ENCODE measurements around the gene CD300LB.

The CD300LB gene

GRCh38 chr17:74542166-74542565 lies 10.9 kb upstream of the CD300LB start:
- Mint-ChIP-seq H3K27me3 (peaks cover 22% of the 10 kb centered on the region), H3K4me1 (no peaks in the 10 kb centered on the region), H3K4me3 (no peak overlapping the region), H3K9me3 (no peaks in the 10 kb centered on the region), H3K27ac (no peak overlapping the region)
- no peak for DNase-seq
- ATAC-seq = no peak

GRCh38 chr17:74541176-74542111 lies 10.2 kb upstream of the CD300LB start:
- H3K9me3 Mint-ChIP-seq = no peaks in the 10 kb centered on the region

GRCh38 chr17:74539281-74539820 lies 8.1 kb upstream of the CD300LB start:
- no peak for DNase-seq
- Mint-ChIP-seq H3K9me3 (no peaks in the 10 kb centered on the region), H3K27me3 (peaks cover 34% of the 10 kb centered on the region), H3K4me1 (no peaks in the 10 kb centered on the region), H3K4me3 (no peak overlapping the region), H3K27ac (peak overlapping the region in 1 of 2 donors; percentile 11)
- ATAC-seq = no peak

More at GRCh38 chr17:74541176-74542111, 10.2 kb upstream of the CD300LB start:
- no peak overlapping the region for H3K27ac Mint-ChIP-seq
- H3K27me3 Mint-ChIP-seq = peaks cover 29% of the 10 kb centered on the region
- no peaks in the 10 kb centered on the region for H3K4me1 Mint-ChIP-seq
- no peak overlapping the region for H3K4me3 Mint-ChIP-seq
- DNase-seq (no peak), ATAC-seq (no peak)

GRCh38 chr17:74536890-74537289 lies 5.6 kb upstream of the CD300LB start:
- Mint-ChIP-seq H3K27ac (no peak overlapping the region), H3K4me3 (no peak overlapping the region), H3K9me3 (no peaks in the 10 kb centered on the region), H3K27me3 (peaks cover 50% of the 10 kb centered on the region), H3K4me1 (peaks cover 13% of the 10 kb centered on the region)
- no peak for DNase-seq
- no peak for ATAC-seq

- H3K27ac Mint-ChIP-seq = no peak overlapping the region
- peak overlapping the region in 1 of 2 donors; percentile 1 for H3K4me3 Mint-ChIP-seq
- H3K9me3 Mint-ChIP-seq = no peaks in the 10 kb centered on the region
- DNase-seq (peak in 1 of 2 donors; percentile 9), ATAC-seq (peak; percentile 35)
- H3K4me1 Mint-ChIP-seq = peaks cover 13% of the 10 kb centered on the region
- H3K27me3 Mint-ChIP-seq = peaks cover 38% of the 10 kb centered on the region
Observed at GRCh38 chr17:74532115-74532514, 840 bp upstream of the CD300LB start.

GRCh38 chr17:74530831-74531150 lies 484 bp downstream of the CD300LB start:
- H3K4me1 Mint-ChIP-seq = peaks cover 13% of the 10 kb centered on the region
- H3K27me3 Mint-ChIP-seq = peaks cover 36% of the 10 kb centered on the region
- no peak overlapping the region for H3K4me3 Mint-ChIP-seq
- DNase-seq = peak in 1 of 2 donors; percentile 4
- H3K27ac Mint-ChIP-seq = no peak overlapping the region
- H3K9me3 Mint-ChIP-seq = no peaks in the 10 kb centered on the region
- ATAC-seq = no peak

GRCh38 chr17:74529243-74529642 lies 2.0 kb downstream of the CD300LB start:
- H3K9me3 Mint-ChIP-seq = no peaks in the 10 kb centered on the region
- no peak for DNase-seq
- H3K4me3 Mint-ChIP-seq = no peak overlapping the region
- no peak overlapping the region for H3K27ac Mint-ChIP-seq
- H3K27me3 Mint-ChIP-seq = peaks cover 51% of the 10 kb centered on the region
- H3K4me1 Mint-ChIP-seq = peaks cover 13% of the 10 kb centered on the region
- ATAC-seq = no peak

- peak; percentile 58 for ATAC-seq
- H3K4me1 Mint-ChIP-seq = peaks cover 13% of the 10 kb centered on the region
- no peak overlapping the region for H3K27ac Mint-ChIP-seq
- DNase-seq = peak in 1 of 2 donors; percentile 7
- H3K9me3 Mint-ChIP-seq = no peaks in the 10 kb centered on the region
- peaks cover 51% of the 10 kb centered on the region for H3K27me3 Mint-ChIP-seq
- H3K4me3 Mint-ChIP-seq = no peak overlapping the region
Observed at GRCh38 chr17:74528491-74529199, 2.6 kb downstream of the CD300LB start.

GRCh38 chr17:74527756-74528155 lies 3.5 kb downstream of the CD300LB start:
- no peak for ATAC-seq
- Mint-ChIP-seq H3K4me3 (no peak overlapping the region), H3K4me1 (peaks cover 8% of the 10 kb centered on the region), H3K27me3 (peaks cover 46% of the 10 kb centered on the region), H3K27ac (no peak overlapping the region), H3K9me3 (peaks cover 4 to 8% of the 10 kb centered on the region in 2 donors)
- no peak for DNase-seq

GRCh38 chr17:74527081-74527480 lies 4.2 kb downstream of the CD300LB start:
- ATAC-seq (no peak), DNase-seq (peak in 1 of 2 donors; percentile 7)
- peaks cover 6% of the 10 kb centered on the region for H3K4me1 Mint-ChIP-seq
- H3K9me3 Mint-ChIP-seq = peaks cover 4 to 9% of the 10 kb centered on the region in 2 donors
- H3K27ac Mint-ChIP-seq = no peak overlapping the region
- peaks cover 46% of the 10 kb centered on the region for H3K27me3 Mint-ChIP-seq
- H3K4me3 Mint-ChIP-seq = no peak overlapping the region

GRCh38 chr17:74526681-74527080 lies 4.6 kb downstream of the CD300LB start:
- Mint-ChIP-seq H3K4me3 (no peak overlapping the region), H3K9me3 (peaks cover 4 to 9% of the 10 kb centered on the region in 2 donors), H3K27ac (no peak overlapping the region), H3K4me1 (peaks cover 9% of the 10 kb centered on the region), H3K27me3 (peaks cover 48% of the 10 kb centered on the region)
- ATAC-seq (no peak), DNase-seq (no peak)

GRCh38 chr17:74525781-74526288 lies 5.4 kb downstream of the CD300LB start:
- peaks cover 4 to 9% of the 10 kb centered on the region in 2 donors for H3K9me3 Mint-ChIP-seq
- H3K4me1 Mint-ChIP-seq = peaks cover 17% of the 10 kb centered on the region
- no peak for ATAC-seq
- no peak for DNase-seq
- H3K27me3 Mint-ChIP-seq = peaks cover 49% of the 10 kb centered on the region
- H3K4me3 Mint-ChIP-seq = no peak overlapping the region
- peak overlapping the region in 1 of 2 donors; percentile 65 for H3K27ac Mint-ChIP-seq

- H3K27ac Mint-ChIP-seq = no peak overlapping the region
- ATAC-seq = no peak
- H3K27me3 Mint-ChIP-seq = peaks cover 49% of the 10 kb centered on the region
- H3K4me1 Mint-ChIP-seq = peaks cover 22% of the 10 kb centered on the region
- no peak overlapping the region for H3K4me3 Mint-ChIP-seq
- no peak for DNase-seq
- peaks cover 4 to 9% of the 10 kb centered on the region in 2 donors for H3K9me3 Mint-ChIP-seq
Observed at GRCh38 chr17:74525465-74525725, 5.9 kb downstream of the CD300LB start.

GRCh38 chr17:74524653-74525464 lies 6.4 kb downstream of the CD300LB start:
- ATAC-seq (no peak), DNase-seq (peak in 1 of 2 donors; percentile 4)
- Mint-ChIP-seq H3K4me1 (peaks cover 24% of the 10 kb centered on the region), H3K27ac (no peak overlapping the region), H3K9me3 (peaks cover 4 to 9% of the 10 kb centered on the region in 2 donors), H3K4me3 (no peak overlapping the region), H3K27me3 (peaks cover 49% of the 10 kb centered on the region)

- Mint-ChIP-seq H3K27ac (no peak overlapping the region), H3K9me3 (peaks cover 15 to 22% of the 10 kb centered on the region in 2 donors), H3K27me3 (peaks cover 49% of the 10 kb centered on the region), H3K4me3 (no peak overlapping the region), H3K4me1 (peaks cover 24% of the 10 kb centered on the region)
- no peak for ATAC-seq
- DNase-seq = no peak
Observed at GRCh38 chr17:74523308-74523707, 8.0 kb downstream of the CD300LB start.

Data from stimulated activated naive CD8-positive, alpha-beta T cell treated with anti-CD3 and anti-CD28 coated beads, Interleukin-15, amount 100 ng/mL, for 72 hours (primary cell).